Measurements from ENCODE around the gene OR4B1.

DNA sequence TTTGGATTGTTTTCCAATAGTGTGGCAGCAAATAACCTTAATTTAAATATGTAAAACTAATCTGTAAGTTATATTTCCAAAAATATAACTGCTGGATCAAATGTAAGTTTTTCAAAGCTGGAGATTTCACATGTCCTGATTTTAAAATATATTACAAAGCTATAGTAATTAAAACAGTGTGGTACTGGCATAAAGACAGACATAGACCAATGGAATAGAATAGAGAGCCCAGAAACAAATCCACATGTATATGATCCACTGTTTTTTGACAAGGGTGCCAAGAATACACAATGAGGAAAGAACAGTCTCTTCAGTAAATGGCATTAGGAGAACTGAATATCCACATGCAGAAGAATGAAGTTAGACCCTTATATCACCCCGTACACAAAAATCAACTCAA, 32.3 kb downstream of the OR4B1 start:
- TF ChIP-seq ZFP3 (CRISPR knock-in tag; IDR thresholded peaks at IDR 0.05): no peak
- no peak for TF ChIP-seq ZC3H10 (CRISPR knock-in tag; IDR thresholded peaks at IDR 0.05)
- TF ChIP-seq ZNF70 (CRISPR knock-in tag; IDR thresholded peaks at IDR 0.05): no peak
- TF ChIP-seq ARNTL (CRISPR knock-in tag; IDR thresholded peaks at IDR 0.05; ENCODE audit: borderline replicate concordance, low read depth): no peak
- TF ChIP-seq ZFP30 (CRISPR knock-in tag; IDR thresholded peaks at IDR 0.05): no peak
- TF ChIP-seq, protein P1, sequence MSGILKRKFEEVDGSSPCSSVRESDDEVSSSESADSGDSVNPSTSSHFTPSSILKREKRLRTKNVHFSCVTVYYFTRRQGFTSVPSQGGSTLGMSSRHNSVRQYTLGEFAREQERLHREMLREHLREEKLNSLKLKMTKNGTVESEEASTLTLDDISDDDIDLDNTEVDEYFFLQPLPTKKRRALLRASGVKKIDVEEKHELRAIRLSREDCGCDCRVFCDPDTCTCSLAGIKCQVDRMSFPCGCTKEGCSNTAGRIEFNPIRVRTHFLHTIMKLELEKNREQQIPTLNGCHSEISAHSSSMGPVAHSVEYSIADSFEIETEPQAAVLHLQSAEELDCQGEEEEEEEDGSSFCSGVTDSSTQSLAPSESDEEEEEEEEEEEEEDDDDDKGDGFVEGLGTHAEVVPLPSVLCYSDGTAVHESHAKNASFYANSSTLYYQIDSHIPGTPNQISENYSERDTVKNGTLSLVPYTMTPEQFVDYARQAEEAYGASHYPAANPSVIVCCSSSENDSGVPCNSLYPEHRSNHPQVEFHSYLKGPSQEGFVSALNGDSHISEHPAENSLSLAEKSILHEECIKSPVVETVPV (CRISPR knock-in tag; IDR thresholded peaks at IDR 0.05): no peak
- no peak for TF ChIP-seq PPARA (CRISPR knock-in tag; IDR thresholded peaks at IDR 0.05; ENCODE audit: borderline replicate concordance)
- TF ChIP-seq, protein P2, sequence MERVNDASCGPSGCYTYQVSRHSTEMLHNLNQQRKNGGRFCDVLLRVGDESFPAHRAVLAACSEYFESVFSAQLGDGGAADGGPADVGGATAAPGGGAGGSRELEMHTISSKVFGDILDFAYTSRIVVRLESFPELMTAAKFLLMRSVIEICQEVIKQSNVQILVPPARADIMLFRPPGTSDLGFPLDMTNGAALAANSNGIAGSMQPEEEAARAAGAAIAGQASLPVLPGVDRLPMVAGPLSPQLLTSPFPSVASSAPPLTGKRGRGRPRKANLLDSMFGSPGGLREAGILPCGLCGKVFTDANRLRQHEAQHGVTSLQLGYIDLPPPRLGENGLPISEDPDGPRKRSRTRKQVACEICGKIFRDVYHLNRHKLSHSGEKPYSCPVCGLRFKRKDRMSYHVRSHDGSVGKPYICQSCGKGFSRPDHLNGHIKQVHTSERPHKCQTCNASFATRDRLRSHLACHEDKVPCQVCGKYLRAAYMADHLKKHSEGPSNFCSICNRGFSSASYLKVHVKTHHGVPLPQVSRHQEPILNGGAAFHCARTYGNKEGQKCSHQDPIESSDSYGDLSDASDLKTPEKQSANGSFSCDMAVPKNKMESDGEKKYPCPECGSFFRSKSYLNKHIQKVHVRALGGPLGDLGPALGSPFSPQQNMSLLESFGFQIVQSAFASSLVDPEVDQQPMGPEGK (CRISPR knock-in tag; IDR thresholded peaks at IDR 0.05; ENCODE audit: borderline replicate concordance): no peak
- TF ChIP-seq, protein P3, sequence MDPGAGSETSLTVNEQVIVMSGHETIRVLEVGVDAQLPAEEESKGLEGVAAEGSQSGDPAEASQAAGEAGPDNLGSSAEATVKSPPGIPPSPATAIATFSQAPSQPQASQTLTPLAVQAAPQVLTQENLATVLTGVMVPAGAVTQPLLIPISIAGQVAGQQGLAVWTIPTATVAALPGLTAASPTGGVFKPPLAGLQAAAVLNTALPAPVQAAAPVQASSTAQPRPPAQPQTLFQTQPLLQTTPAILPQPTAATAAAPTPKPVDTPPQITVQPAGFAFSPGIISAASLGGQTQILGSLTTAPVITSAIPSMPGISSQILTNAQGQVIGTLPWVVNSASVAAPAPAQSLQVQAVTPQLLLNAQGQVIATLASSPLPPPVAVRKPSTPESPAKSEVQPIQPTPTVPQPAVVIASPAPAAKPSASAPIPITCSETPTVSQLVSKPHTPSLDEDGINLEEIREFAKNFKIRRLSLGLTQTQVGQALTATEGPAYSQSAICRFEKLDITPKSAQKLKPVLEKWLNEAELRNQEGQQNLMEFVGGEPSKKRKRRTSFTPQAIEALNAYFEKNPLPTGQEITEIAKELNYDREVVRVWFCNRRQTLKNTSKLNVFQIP (CRISPR knock-in tag; IDR thresholded peaks at IDR 0.05; ENCODE audit: borderline replicate concordance, low read depth): no peak
- no peak for TF ChIP-seq ZNF8 (CRISPR knock-in tag; IDR thresholded peaks at IDR 0.05)
